B cell (primary cell): Measurements from ENCODE around the gene CLIP1.

Experiments
- EZH2 ChIP-seq: IDR thresholded peaks from 2 replicates; pipeline ENCODE4 v1.6.1; 2012; ENCODE audit warnings: borderline replicate concordance, low read depth, mild to moderate bottlenecking, moderate library complexity, low read length; ENCODE audit not compliant: insufficient read depth, poor library complexity, severe bottlenecking
- TF ChIP-seq, protein P1 (sequence below): fragments of 200-600 bp; IDR thresholded peaks from one replicate; pipeline ENCODE4 v1.8.0; 2022; ENCODE audit warnings: antibody characterized with exemption, mild to moderate bottlenecking

DNA sequence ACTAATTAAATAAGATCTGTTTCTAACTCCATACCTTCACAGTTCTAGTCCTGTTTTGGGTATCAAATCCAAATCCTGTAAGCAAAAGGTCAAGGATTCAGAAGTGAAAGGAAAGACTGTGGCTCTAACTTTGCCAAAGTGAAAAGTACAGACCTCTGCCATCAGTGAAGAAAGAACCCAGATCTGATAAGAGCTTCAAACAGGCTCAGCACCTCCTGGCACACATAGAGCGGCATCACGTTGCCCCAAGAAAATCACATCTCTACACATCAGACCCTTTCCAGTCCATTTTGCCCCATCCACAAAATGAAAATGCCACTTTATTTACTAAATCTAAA, 23.2 kb downstream of the CLIP1 start:
- no peak for TF ChIP-seq EZH2
- TF ChIP-seq, protein P1, sequence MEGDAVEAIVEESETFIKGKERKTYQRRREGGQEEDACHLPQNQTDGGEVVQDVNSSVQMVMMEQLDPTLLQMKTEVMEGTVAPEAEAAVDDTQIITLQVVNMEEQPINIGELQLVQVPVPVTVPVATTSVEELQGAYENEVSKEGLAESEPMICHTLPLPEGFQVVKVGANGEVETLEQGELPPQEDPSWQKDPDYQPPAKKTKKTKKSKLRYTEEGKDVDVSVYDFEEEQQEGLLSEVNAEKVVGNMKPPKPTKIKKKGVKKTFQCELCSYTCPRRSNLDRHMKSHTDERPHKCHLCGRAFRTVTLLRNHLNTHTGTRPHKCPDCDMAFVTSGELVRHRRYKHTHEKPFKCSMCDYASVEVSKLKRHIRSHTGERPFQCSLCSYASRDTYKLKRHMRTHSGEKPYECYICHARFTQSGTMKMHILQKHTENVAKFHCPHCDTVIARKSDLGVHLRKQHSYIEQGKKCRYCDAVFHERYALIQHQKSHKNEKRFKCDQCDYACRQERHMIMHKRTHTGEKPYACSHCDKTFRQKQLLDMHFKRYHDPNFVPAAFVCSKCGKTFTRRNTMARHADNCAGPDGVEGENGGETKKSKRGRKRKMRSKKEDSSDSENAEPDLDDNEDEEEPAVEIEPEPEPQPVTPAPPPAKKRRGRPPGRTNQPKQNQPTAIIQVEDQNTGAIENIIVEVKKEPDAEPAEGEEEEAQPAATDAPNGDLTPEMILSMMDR = no peak
